ENCODE data around the gene LBHD2. TPM values are rescaled to one million over a fixed set of nuclear protein-coding genes. Genes with fewer than 3 reads are reported as not detected.

LBHD2 gene
- total RNA-seq, 5 donors from 2014 or later (not counting 1 experiment from before 2014, with no cell fraction given): not detected

- peaks cover 27 to 54% of the 10 kb centered on the region in 2 donors for H3K27me3 Mint-ChIP-seq
- ATAC-seq (replicated peaks in 1 of 4) (no peak), DNase-seq (no peak)
- Histone ChIP-seq H3K36me3 (ENCODE audit: control insufficient read depth in 2 of 2, extremely low read depth in 1 of 2, insufficient read depth in 1 of 2, low read length in 1 of 2) (no peaks in the 10 kb centered on the region), H3K27me3 (replicated peaks in 1 of 2; ENCODE audit: control insufficient read depth in 2 of 2, extremely low read depth in 1 of 2, insufficient read depth in 2 of 2, low read length in 1 of 2) (peaks cover 0 to 86% of the 10 kb centered on the region in 2 experiments), H3K4me3 (ENCODE audit: control insufficient read depth in 1 of 2, extremely low read depth in 1 of 2, low read length in 1 of 2) (no peak overlapping the region), H3K4me1 (ENCODE audit: control insufficient read depth in 1 of 2, extremely low read depth in 1 of 2, insufficient read depth in 2 of 2, low read length in 2 of 2) (peaks cover 0 to 14% of the 10 kb centered on the region in 2 experiments), H3K27ac (ENCODE audit: low read length) (no peak overlapping the region), H3K9me3 (no peaks in the 10 kb centered on the region)
- POLR2A ChIA-PET: no interaction called here
- 36% methylated on average over 84 of the region's 85 CpGs for WGBS (ENCODE audit: insufficient coverage)
- H3K36me3 Mint-ChIP-seq: no peaks in the 10 kb centered on the region
- no peak overlapping the region for H3K4me3 Mint-ChIP-seq
- CTCF ChIA-PET: no interaction called here
- peaks cover 11 to 17% (median 12%) of the 10 kb centered on the region in 3 donors for H3K4me1 Mint-ChIP-seq
- no peak overlapping the region for H3K27ac Mint-ChIP-seq
- H3K9me3 Mint-ChIP-seq: no peaks in the 10 kb centered on the region
Measured at GRCh38 chr14:103101963-103102688, 18.1 kb downstream of the LBHD2 start.

GRCh38 chr14:103102689-103103260 is 18.8 kb downstream of the LBHD2 start:
- no peaks in the 10 kb centered on the region for H3K36me3 Mint-ChIP-seq
- H3K4me3 Mint-ChIP-seq: no peak overlapping the region
- no peak overlapping the region for H3K4me3 ChIP-seq (ENCODE audit: control insufficient read depth in 1 of 2, extremely low read depth in 1 of 2, low read length in 1 of 2)
- WGBS (ENCODE audit: insufficient coverage): 47% methylated on average over 31 of the region's 39 CpGs
- no peak overlapping the region for H3K27ac ChIP-seq (ENCODE audit: low read length)
- H3K27me3 Mint-ChIP-seq: peaks cover 27 to 53% of the 10 kb centered on the region in 2 donors
- H3K9me3 ChIP-seq: no peaks in the 10 kb centered on the region
- H3K4me1 ChIP-seq (ENCODE audit: control insufficient read depth in 1 of 2, extremely low read depth in 1 of 2, insufficient read depth in 2 of 2, low read length in 2 of 2): peaks cover 0 to 14% of the 10 kb centered on the region in 2 experiments
- POLR2A ChIA-PET: no interaction called here
- DNase-seq (no peak), ATAC-seq (replicated peaks in 1 of 4) (no peak)
- peaks cover 0 to 92% of the 10 kb centered on the region in 2 experiments for H3K27me3 ChIP-seq (replicated peaks in 1 of 2; ENCODE audit: control insufficient read depth in 2 of 2, extremely low read depth in 1 of 2, insufficient read depth in 2 of 2, low read length in 1 of 2)
- no peaks in the 10 kb centered on the region for H3K36me3 ChIP-seq (ENCODE audit: control insufficient read depth in 2 of 2, extremely low read depth in 1 of 2, insufficient read depth in 1 of 2, low read length in 1 of 2)
- peaks cover 11 to 17% (median 12%) of the 10 kb centered on the region in 3 donors for H3K4me1 Mint-ChIP-seq
- H3K9me3 Mint-ChIP-seq: no peaks in the 10 kb centered on the region
- CTCF ChIA-PET: no interaction called here
- H3K27ac Mint-ChIP-seq: no peak overlapping the region

- ATAC-seq (replicated peaks in 1 of 4): no peak
- Mint-ChIP-seq H3K4me1 (peaks cover 11 to 17% (median 12%) of the 10 kb centered on the region in 3 donors), H3K9me3 (no peaks in the 10 kb centered on the region), H3K27me3 (peaks cover 27 to 49% of the 10 kb centered on the region in 2 donors), H3K4me3 (no peak overlapping the region), H3K36me3 (no peaks in the 10 kb centered on the region), H3K27ac (peak overlapping the region in 1 of 2 donors; percentile 27)
- ChIA-PET POLR2A (no interaction called here), CTCF (interaction anchor here (1.3 to 1.4 kb wide), 2 partner anchors 8 to 189 kb away, joined by 6 to 12 read pairs; no protein-coding TSS in a partner anchor)
- Histone ChIP-seq H3K36me3 (ENCODE audit: control insufficient read depth in 2 of 2, extremely low read depth in 1 of 2, insufficient read depth in 1 of 2, low read length in 1 of 2) (no peaks in the 10 kb centered on the region), H3K27me3 (replicated peaks in 1 of 2; ENCODE audit: control insufficient read depth in 2 of 2, extremely low read depth in 1 of 2, insufficient read depth in 2 of 2, low read length in 1 of 2) (peaks cover 0 to 92% of the 10 kb centered on the region in 2 experiments), H3K4me3 (ENCODE audit: control insufficient read depth in 1 of 2, extremely low read depth in 1 of 2, low read length in 1 of 2) (no peak overlapping the region), H3K27ac (ENCODE audit: low read length) (no peak overlapping the region), H3K9me3 (no peaks in the 10 kb centered on the region), H3K4me1 (ENCODE audit: control insufficient read depth in 1 of 2, extremely low read depth in 1 of 2, insufficient read depth in 2 of 2, low read length in 2 of 2) (peaks cover 0 to 14% of the 10 kb centered on the region in 2 experiments)
- WGBS (ENCODE audit: insufficient coverage): 10% methylated on average over 59 of the region's 68 CpGs
- no peak for DNase-seq
Measured at GRCh38 chr14:103103461-103104388, 19.7 kb downstream of the LBHD2 start.

- ChIA-PET POLR2A (no interaction called here), CTCF (interaction anchor here (0.5 to 1.7 kb wide), 10 partner anchors 8 to 523 kb away, joined by 3 to 12 read pairs (median 4); no protein-coding TSS in a partner anchor)
- H3K4me1 ChIP-seq (ENCODE audit: control insufficient read depth in 1 of 2, extremely low read depth in 1 of 2, insufficient read depth in 2 of 2, low read length in 2 of 2): peaks cover 0 to 14% of the 10 kb centered on the region in 2 experiments
- no peaks in the 10 kb centered on the region for H3K9me3 ChIP-seq
- H3K27ac ChIP-seq (ENCODE audit: low read length): no peak overlapping the region
- Mint-ChIP-seq H3K36me3 (no peaks in the 10 kb centered on the region), H3K4me3 (no peak overlapping the region), H3K27ac (no peak overlapping the region), H3K4me1 (peaks cover 11 to 17% (median 12%) of the 10 kb centered on the region in 3 donors), H3K9me3 (no peaks in the 10 kb centered on the region), H3K27me3 (peaks cover 27 to 49% of the 10 kb centered on the region in 2 donors)
- 24% methylated on average over 15 of the region's 20 CpGs for WGBS (ENCODE audit: insufficient coverage)
- peaks cover 0 to 88% of the 10 kb centered on the region in 2 experiments for H3K27me3 ChIP-seq (replicated peaks in 1 of 2; ENCODE audit: control insufficient read depth in 2 of 2, extremely low read depth in 1 of 2, insufficient read depth in 2 of 2, low read length in 1 of 2)
- ATAC-seq (replicated peaks in 1 of 4) (no peak), DNase-seq (no peak)
- no peaks in the 10 kb centered on the region for H3K36me3 ChIP-seq (ENCODE audit: control insufficient read depth in 2 of 2, extremely low read depth in 1 of 2, insufficient read depth in 1 of 2, low read length in 1 of 2)
- no peak overlapping the region for H3K4me3 ChIP-seq (ENCODE audit: control insufficient read depth in 1 of 2, extremely low read depth in 1 of 2, low read length in 1 of 2)
Measured at GRCh38 chr14:103104389-103104653, 20.3 kb downstream of the LBHD2 start.

GRCh38 chr14:103104654-103105452 is 20.8 kb downstream of the LBHD2 start:
- Mint-ChIP-seq H3K27ac (no peak overlapping the region), H3K4me3 (peak overlapping the region in 1 of 3 donors; percentile 19), H3K36me3 (no peaks in the 10 kb centered on the region), H3K27me3 (peaks cover 27 to 49% of the 10 kb centered on the region in 2 donors), H3K9me3 (no peaks in the 10 kb centered on the region), H3K4me1 (peaks cover 11 to 17% (median 12%) of the 10 kb centered on the region in 3 donors)
- Histone ChIP-seq H3K27ac (ENCODE audit: low read length) (no peak overlapping the region), H3K4me1 (ENCODE audit: control insufficient read depth in 1 of 2, extremely low read depth in 1 of 2, insufficient read depth in 2 of 2, low read length in 2 of 2) (peaks cover 0 to 14% of the 10 kb centered on the region in 2 experiments), H3K4me3 (ENCODE audit: control insufficient read depth in 1 of 2, extremely low read depth in 1 of 2, low read length in 1 of 2) (no peak overlapping the region), H3K27me3 (replicated peaks in 1 of 2; ENCODE audit: control insufficient read depth in 2 of 2, extremely low read depth in 1 of 2, insufficient read depth in 2 of 2, low read length in 1 of 2) (peaks cover 0 to 87% of the 10 kb centered on the region in 2 experiments), H3K9me3 (no peaks in the 10 kb centered on the region), H3K36me3 (ENCODE audit: control insufficient read depth in 2 of 2, extremely low read depth in 1 of 2, insufficient read depth in 1 of 2, low read length in 1 of 2) (no peaks in the 10 kb centered on the region)
- ATAC-seq (replicated peaks in 1 of 4) (peak; percentile 86 to 95 (median 91)), DNase-seq (peak; percentile 47 to 78 (median 70))
- CTCF ChIA-PET: interaction anchor here (0.5 to 1.7 kb wide), 12 partner anchors 9 to 524 kb away, joined by 3 to 12 read pairs (median 4); no protein-coding TSS in a partner anchor
- POLR2A ChIA-PET: no interaction called here
- 11% methylated on average over 56 of the region's 59 CpGs for WGBS (ENCODE audit: insufficient coverage)
